ENCODE measurements around the gene SRSF1.
"Not testable (repeated sequence)": the region's sequence is repeated elsewhere in the genome, so short reads cannot be mapped to it uniquely, and the experiment has no call there.

Gene SRSF1

GRCh38 chr17:58006924-58007780 is at the start of gene SRSF1:
SRSF1 (minus strand) TSS chr17:58007246; CDS start chr17:58007137, 109 bp downstream.
- peak; percentile 98 for DNase-seq

- DNase-seq: no peak
Observed at GRCh38 chr17:58056476-58056875, 49.4 kb upstream of the SRSF1 start.

GRCh38 chr17:58054641-58055040 is 47.6 kb upstream of the SRSF1 start:
- DNase-seq: no peak

GRCh38 chr17:58052945-58053715 is 46.1 kb upstream of the SRSF1 start:
- DNase-seq: no peak

GRCh38 chr17:58052407-58052806 is 45.4 kb upstream of the SRSF1 start:
- DNase-seq: no peak

GRCh38 chr17:58051468-58051867 is 44.4 kb upstream of the SRSF1 start:
- DNase-seq: no peak

- no peak for DNase-seq
Observed at GRCh38 chr17:58050966-58051365, 43.9 kb upstream of the SRSF1 start.

- DNase-seq: no peak
Observed at GRCh38 chr17:58049533-58049932, 42.5 kb upstream of the SRSF1 start.

GRCh38 chr17:58047376-58048150 is 40.5 kb upstream of the SRSF1 start:
- DNase-seq: no peak

GRCh38 chr17:58046239-58047094 is 39.4 kb upstream of the SRSF1 start:
- DNase-seq: no peak

- not testable (repeated sequence) for DNase-seq
Observed at GRCh38 chr17:58044256-58044655, 37.2 kb upstream of the SRSF1 start.

- no peak for DNase-seq
Observed at GRCh38 chr17:58043221-58044181, 36.5 kb upstream of the SRSF1 start.

- no peak for DNase-seq
Observed at GRCh38 chr17:58041161-58041560, 34.1 kb upstream of the SRSF1 start.

GRCh38 chr17:58040386-58040785 is 33.3 kb upstream of the SRSF1 start:
- DNase-seq: no peak

GRCh38 chr17:58039975-58040374 is 32.9 kb upstream of the SRSF1 start:
- no peak for DNase-seq

GRCh38 chr17:58032691-58033415 is 25.8 kb upstream of the SRSF1 start:
- DNase-seq: no peak

- DNase-seq: no peak
Observed at GRCh38 chr17:58028578-58028977, 21.5 kb upstream of the SRSF1 start.

- DNase-seq: no peak
Observed at GRCh38 chr17:58020401-58020800, 13.4 kb upstream of the SRSF1 start.

- DNase-seq: no peak
Observed at GRCh38 chr17:58019521-58019920, 12.5 kb upstream of the SRSF1 start.

- DNase-seq: no peak
Observed at GRCh38 chr17:58019039-58019438, 12.0 kb upstream of the SRSF1 start.

Data from EL (cell line).